HG02943 (cell line): ENCODE measurements around the gene RCN1.

Experiments used
- ATAC-seq: cut with Tn5 transposase; IDR thresholded peaks from one replicate; pipeline ENCODE4 v1.9.1; 2021; ENCODE audit warnings: mild to moderate bottlenecking, low read depth, moderate library complexity; ENCODE audit not compliant: unreplicated experiment

RCN1 gene

GRCh38 chr11:32149748-32150147, 58.9 kb downstream of the RCN1 start:
- no peak for ATAC-seq

- no peak for ATAC-seq
Measured at GRCh38 chr11:32151027-32151426, 60.2 kb downstream of the RCN1 start.

GRCh38 chr11:32152216-32152615, 61.3 kb downstream of the RCN1 start:
- ATAC-seq = no peak

GRCh38 chr11:32152821-32153220, 61.9 kb downstream of the RCN1 start:
- ATAC-seq = no peak

- ATAC-seq = no peak
Measured at GRCh38 chr11:32153747-32154146, 62.9 kb downstream of the RCN1 start.

- no peak for ATAC-seq
Measured at GRCh38 chr11:32154275-32154674, 63.4 kb downstream of the RCN1 start.
